M059J (cell line): Measurements from ENCODE around the gene GPR162. TPM values are rescaled to one million over a fixed set of nuclear protein-coding genes. Genes with fewer than 3 reads are reported as not detected.

Experiments used
- DNase-seq: peaks from one replicate; pipeline ENCODE4 v3.0.0-alpha.2; 2012; ENCODE audit warnings: low read depth
- total RNA-seq: library from RNA; depleted of rRNA; stranded (reverse); fragments of >200 nt; shearing (Covaris generic); gene quantifications from 2 replicates; pipeline ENCODE4 v1.2.3, GENCODE V29; 2014

The GPR162 gene
- total RNA-seq, 1 experiment from 2014 or later: 2.1 TPM

DNA sequence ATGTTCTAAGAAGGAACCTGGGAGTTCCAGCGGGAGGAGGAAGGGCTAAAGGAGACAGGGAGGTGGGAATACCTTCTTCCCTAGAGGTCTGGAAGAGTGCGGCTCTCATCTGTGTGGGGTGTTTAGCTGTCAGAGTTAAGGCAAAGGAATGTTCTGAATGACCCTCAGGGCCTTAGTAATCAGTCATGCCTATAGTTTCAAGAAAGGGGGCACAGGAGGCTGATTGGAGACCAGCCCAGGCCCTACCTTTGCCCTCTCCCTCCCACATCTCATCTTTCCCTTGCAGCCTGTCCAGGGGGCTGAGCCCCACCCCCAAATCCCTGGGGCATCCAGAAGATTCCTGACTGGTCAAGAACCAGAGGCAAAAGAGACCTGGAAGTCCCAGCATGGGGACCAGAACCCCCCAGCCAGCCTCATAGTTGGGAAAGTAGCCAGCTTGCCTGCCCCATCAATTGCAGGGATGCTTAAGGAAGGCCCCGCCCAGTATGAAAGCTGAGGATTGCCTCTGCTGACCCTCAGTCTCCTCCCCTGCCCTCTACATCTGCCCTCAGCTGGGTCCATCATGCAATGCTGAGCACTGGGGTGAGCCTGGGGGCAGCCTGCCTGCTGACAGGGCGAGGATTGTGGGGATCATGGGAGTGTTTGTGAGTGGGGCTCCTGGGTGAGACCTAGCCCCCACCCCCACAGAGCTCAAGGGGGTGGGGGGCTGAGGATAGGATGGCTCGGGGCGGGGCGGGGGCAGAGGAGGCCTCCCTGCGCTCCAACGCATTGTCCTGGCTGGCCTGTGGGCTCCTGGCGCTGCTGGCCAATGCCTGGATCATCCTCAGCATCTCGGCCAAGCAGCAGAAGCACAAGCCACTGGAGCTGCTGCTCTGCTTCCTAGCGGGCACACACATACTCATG, 1.8 kb downstream of the GPR162 start:
- peak; percentile 12 for DNase-seq

GRCh38 chr12:6824085-6824775, 2.6 kb downstream of the GPR162 start:
- DNase-seq: no peak

GRCh38 chr12:6824901-6825381, 3.3 kb downstream of the GPR162 start:
- DNase-seq: peak; percentile 44

DNA sequence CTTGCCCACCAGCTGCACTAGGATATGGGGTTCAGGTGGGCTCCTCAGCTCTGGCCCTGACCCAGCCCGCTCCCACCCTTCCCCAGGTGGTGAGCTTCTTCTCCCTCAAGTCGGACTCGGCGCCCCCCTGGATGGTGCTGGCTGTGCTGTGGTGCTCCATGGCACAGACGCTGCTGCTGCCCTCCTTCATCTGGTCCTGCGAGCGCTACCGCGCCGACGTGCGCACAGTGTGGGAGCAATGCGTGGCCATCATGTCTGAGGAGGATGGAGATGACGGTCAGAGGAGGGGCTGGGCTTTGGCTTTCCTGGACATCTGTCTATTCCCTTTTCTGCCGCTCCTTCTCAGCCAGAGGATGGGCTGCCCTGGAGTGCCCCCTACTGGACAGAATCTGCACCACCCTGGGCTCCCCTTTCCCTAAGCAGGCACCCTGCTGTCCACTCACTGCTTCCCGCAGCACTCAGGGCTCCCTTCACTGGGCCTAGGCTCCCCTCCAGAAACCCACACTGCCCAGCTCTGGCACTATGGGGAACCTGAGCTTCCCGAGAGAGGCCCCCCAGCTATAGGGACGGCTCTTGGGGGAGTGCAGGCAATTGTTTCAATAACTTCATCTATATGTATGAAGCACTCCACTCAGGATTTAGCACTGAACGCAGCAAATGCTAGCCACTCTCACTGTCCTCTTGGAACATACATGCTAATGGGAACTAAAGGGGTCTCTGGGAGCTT, 3.9 kb downstream of the GPR162 start:
- DNase-seq: peak; percentile 69

- DNase-seq: no peak
These were observed 4.6 kb downstream of the GPR162 start for GRCh38 chr12:6826125-6826733.

DNA sequence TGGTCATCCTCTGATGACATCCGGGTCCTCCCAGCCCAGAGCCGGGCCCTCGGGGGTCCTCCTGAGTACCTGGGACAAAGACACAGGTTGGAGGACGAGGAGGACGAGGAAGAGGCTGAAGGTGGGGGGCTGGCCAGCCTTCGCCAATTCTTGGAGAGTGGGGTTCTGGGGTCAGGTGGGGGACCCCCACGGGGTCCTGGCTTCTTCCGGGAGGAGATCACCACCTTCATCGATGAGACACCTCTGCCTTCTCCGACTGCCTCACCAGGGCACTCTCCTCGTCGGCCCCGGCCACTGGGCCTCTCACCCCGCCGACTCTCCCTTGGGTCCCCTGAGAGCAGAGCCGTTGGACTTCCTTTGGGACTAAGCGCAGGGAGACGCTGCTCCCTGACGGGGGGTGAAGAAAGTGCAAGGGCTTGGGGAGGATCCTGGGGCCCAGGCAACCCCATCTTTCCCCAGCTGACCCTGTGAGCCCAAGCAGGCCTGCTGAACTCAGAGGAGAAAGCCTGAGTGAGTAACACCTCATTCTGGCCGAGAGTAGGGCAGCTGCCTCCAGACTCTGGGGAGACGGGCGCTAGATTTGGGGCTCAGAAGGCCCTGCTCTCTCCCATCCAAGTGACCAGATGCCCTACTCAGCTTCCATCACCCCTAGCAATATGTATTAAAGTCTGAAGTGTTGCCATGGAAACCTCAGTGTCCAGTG, 5.3 kb downstream of the GPR162 start:
- DNase-seq: no peak

DNA sequence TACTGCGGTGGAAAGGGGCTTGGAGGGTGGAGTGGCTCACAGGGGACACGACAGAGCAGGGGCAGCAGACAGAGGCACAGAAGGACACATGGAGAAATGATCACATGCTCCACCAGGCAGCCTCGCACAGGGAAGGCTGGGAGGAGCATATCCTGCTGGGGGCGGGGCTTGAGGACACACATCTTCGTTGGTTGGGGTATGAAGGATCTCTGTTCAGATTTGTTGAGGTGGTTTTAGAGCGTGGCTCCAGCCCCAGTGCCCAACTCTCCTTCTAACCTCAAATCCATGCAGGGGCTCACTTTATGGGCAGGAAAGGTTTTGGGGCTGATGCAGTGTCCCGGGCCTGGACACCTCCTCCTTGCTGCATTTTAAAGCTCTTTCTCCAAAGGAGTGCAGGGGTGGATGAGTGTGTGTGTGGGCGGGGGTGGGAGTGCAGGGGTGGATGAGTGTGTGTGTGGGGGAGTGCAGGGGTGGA, 5.9 kb downstream of the GPR162 start:
- DNase-seq: peak; percentile 76

DNA sequence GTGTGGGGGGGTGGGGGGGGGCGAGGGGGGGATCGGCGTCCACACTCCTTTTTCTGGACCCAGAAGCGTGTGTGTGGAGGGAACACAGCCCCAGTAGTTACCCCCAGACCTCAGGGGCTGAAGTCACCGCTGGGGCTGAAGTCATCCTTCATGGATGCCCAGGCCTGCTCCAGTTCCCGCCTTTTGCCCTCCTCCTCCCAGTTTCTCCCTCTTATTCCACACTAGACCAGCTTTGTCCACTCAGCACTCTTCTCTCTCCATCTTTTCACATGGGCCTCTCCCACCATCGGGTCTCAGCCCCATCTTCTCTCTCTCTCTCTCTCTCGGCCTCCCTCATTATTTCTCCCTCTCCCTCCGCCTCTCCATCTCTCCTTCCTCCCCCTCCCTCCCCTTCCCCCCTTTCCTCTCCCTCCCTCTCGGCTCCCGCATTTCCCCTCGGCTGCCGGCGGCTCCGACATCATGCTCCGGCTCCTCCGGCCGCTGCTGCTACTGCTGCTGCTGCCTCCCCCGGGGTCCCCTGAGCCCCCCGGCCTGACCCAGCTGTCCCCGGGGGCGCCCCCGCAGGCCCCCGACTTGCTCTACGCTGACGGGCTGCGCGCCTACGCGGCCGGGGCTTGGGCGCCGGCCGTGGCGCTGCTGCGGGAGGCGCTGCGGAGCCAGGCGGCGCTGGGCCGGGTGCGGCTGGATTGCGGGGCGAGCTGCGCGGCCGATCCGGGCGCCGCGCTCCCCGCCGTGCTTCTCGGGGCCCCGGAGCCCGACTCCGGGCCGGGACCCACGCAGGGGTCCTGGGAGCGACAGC, 6.6 kb downstream of the GPR162 start, which contains the start of gene P3H3:
TSS of gene P3H3 (plus strand) at position 426 of the 799 bp plus-strand sequence. CDS start at position 460, 34 bp downstream.
- peak; percentile 58 for DNase-seq

DNA sequence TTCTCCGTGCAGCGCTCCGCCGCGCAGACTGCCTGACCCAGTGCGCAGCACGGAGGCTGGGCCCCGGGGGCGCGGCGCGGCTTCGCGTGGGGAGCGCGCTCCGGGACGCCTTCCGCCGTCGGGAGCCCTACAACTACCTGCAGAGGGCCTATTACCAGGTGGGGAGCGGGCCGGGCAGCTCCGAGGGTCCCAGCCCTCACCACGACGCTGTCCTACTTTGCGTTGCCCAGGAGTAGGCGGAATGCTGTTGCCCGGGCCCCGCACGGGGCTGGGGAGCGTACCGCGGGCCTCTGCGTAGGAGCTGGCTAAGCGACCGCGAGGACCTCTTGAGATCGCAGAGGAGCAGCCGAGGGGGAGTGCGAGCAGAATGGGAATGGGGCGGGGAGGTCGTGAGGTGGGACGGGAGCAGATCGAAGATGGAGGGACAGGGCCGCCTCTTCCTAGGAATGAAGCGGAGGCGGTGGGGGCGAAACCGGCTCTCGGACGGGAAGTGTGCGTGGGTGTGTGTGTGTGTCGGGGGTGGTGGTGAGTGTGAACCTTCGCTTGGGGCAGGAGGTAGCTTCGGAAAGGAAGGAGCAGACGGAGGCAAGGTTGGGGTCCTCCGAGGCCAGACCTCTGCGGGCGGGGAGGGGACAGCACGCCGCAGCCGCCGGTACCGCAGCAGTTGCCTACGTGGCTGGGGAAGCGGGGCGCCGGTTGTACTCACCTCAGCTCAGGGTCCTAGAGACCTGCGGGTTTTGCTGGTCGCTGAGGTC, 7.3 kb downstream of the GPR162 start:
- no peak for DNase-seq

DNA sequence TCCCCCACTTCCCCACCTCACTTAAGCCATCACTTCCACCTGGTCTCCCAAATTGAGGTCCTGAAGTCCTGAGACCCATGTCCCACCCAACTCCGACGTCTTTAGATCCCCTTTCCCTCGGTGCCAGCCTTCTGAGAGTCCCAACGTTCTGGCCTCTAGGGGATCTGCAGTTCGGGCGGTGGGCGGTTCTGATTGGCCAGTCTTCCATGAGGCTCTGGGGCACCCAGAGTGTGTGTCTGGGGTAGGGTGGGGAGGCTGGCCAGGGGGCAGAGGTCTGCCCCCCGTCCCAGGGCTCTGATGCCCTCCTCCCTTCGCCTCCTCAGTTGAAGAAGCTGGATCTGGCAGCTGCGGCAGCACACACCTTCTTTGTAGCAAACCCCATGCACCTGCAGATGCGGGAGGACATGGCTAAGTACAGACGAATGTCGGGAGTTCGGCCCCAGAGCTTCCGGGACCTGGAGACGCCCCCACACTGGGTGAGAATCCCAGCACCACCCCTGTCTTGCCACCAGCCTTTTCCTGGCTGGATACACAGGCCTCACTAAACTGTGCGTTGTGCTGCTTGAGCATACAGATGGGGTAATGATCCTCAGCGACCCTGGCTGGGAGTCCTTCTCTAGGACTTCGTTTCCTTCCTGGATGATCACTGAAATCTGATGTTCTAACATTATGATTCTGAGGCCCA, 8.1 kb downstream of the GPR162 start:
- no peak for DNase-seq

DNA sequence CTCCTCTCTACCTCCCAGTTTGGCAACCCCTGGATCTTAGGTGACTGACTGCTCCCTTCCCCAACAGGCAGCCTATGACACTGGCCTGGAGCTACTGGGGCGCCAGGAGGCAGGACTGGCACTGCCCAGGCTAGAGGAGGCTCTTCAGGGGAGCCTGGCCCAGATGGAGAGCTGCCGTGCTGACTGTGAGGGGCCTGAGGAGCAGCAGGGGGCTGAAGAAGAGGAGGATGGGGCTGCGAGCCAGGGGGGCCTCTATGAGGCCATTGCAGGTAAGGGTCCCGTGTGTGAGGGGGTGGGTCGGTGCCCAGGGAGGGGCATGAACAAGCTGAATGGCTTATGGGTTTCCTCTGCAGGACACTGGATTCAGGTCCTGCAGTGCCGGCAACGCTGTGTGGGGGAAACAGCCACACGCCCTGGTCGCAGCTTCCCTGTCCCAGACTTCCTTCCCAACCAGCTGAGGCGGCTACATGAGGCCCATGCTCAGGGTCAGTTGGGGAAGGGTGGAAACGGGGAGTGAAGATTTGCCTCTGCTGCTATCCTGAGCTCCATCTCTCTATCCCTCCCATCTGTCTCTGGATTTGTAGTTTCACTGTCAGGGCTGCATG, 8.8 kb downstream of the GPR162 start:
- DNase-seq: no peak

- no peak for DNase-seq
These were observed 9.4 kb downstream of the GPR162 start for GRCh38 chr12:6830999-6831398.

DNA sequence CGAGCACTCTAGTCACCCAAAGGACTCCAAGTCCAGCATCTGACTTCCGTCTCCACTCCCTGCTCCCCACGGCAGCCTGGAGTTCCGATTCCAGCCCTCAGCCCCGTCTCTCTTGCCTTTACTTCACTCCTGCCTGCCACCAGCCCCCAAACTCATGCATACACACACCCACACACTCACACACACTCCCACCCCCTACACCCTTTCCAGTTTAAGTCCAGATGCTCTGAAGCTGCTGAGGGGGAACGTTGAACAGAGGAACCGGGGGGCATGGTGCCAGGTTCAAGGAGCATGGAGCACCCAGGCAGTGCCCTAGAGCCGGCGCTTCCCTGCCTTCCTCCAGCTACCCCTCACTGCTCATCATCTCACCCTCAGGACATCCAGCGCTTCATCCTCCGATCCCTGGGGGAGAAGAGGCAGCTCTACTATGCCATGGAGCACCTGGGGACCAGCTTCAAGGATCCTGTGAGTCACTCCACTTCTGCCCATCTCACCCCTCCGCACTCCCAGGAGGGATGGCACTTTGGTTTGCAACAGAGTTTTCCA, 9.9 kb downstream of the GPR162 start:
- no peak for DNase-seq

- no peak for DNase-seq
These were observed 10.5 kb downstream of the GPR162 start for GRCh38 chr12:6832125-6832524.

- DNase-seq: no peak
These were observed 11.7 kb downstream of the GPR162 start for GRCh38 chr12:6833189-6833890.

GRCh38 chr12:6834254-6834653, 12.6 kb downstream of the GPR162 start:
- DNase-seq: no peak

GRCh38 chr12:6834873-6835272, 13.3 kb downstream of the GPR162 start:
- DNase-seq: no peak
